GM23338 (cell line): Measurements from ENCODE around the gene EPS8L3. TPM values are rescaled to one million over a fixed set of nuclear protein-coding genes. Genes with fewer than 3 reads are reported as not detected.
"Not testable (repeated sequence)": the region's sequence is repeated elsewhere in the genome, so short reads cannot be mapped to it uniquely, and the experiment has no call there.

Experiments used
- ATAC-seq: fragments of 200-7000 bp; cut with Tn5 transposase; 3 replicates; pipeline ENCODE4 v1.9.1; 2020
- DNase-seq: peaks from one replicate; pipeline ENCODE4 v3.0.0-alpha.2; 2015; ENCODE audit warnings: low spot score
- H2AFZ ChIP-seq: fragments of 200-600 bp; sonication (generic); 2 replicates; pipeline ENCODE4 v1.8.0; 2016; ENCODE audit warnings: antibody characterized with exemption, mild to moderate bottlenecking, moderate library complexity
- H3F3A ChIP-seq: fragments of 200-600 bp; sonication (generic); replicated peaks from 2 replicates; pipeline ENCODE4 v1.8.0; 2017; ENCODE audit warnings: antibody characterized with exemption, mixed run types, low read depth
- H3K27ac ChIP-seq: fragments of 200-600 bp; sonication (generic); 2 replicates; pipeline ENCODE4 v1.6.1; 2016; ENCODE audit warnings: low read depth
- H3K27me3 ChIP-seq: fragments of 200-600 bp; sonication (generic); 2 replicates; pipeline ENCODE4 v1.8.0; 2016; ENCODE audit warnings: mild to moderate bottlenecking, mixed run types, moderate library complexity; ENCODE audit not compliant: insufficient read depth
- H3K36me3 ChIP-seq: fragments of 200-600 bp; sonication (generic); 2 replicates; pipeline ENCODE4 v1.8.0; 2016; ENCODE audit warnings: mild to moderate bottlenecking; ENCODE audit not compliant: insufficient read depth
- H3K4me1 ChIP-seq: fragments of 200-600 bp; sonication (generic); 2 replicates; pipeline ENCODE4 v1.8.0; 2016; ENCODE audit warnings: mild to moderate bottlenecking, moderate library complexity; ENCODE audit not compliant: insufficient read depth
- H3K4me2 ChIP-seq: fragments of 200-600 bp; sonication (generic); 2 replicates; pipeline ENCODE4 v1.7.1; 2017; ENCODE audit warnings: mixed run types
- H3K4me3 ChIP-seq: fragments of 200-600 bp; sonication (generic); 2 replicates; pipeline ENCODE4 v1.6.1; 2016; ENCODE audit warnings: mixed run types
- H3K79me2 ChIP-seq: fragments of 200-600 bp; sonication (generic); replicated peaks from 2 replicates; pipeline ENCODE4 v1.8.0; 2017; ENCODE audit warnings: mild to moderate bottlenecking; ENCODE audit not compliant: insufficient read depth
- H3K9me2 ChIP-seq: fragments of 200-600 bp; sonication (generic); 2 replicates; pipeline ENCODE4 v1.8.0; 2017; ENCODE audit not compliant: insufficient read depth
- H4K20me1 ChIP-seq: fragments of 200-600 bp; sonication (generic); replicated peaks from 2 replicates; pipeline ENCODE4 v1.8.0; 2017; ENCODE audit warnings: mild to moderate bottlenecking; ENCODE audit not compliant: insufficient read depth
- H3K27ac Mint-ChIP-seq: 2 replicates; pipeline ENCODE4 v1.8.0; 2020; ENCODE audit warnings: inconsistent platforms, mild to moderate bottlenecking, moderate library complexity, mixed read lengths
- H3K27me3 Mint-ChIP-seq: 3 replicates; pipeline ENCODE4 v1.8.0; 2022; ENCODE audit warnings: low read depth, mild to moderate bottlenecking, moderate library complexity, mixed read lengths, inconsistent platforms; ENCODE audit not compliant: insufficient read depth, poor library complexity
- H3K36me3 Mint-ChIP-seq: 3 replicates; pipeline ENCODE4 v1.8.0; 2021; ENCODE audit warnings: low read depth, mild to moderate bottlenecking, inconsistent platforms, moderate library complexity, mixed read lengths
- H3K4me1 Mint-ChIP-seq: 3 replicates; pipeline ENCODE4 v1.8.0; 2020; ENCODE audit warnings: mild to moderate bottlenecking, inconsistent platforms, mixed read lengths
- H3K4me3 Mint-ChIP-seq: 3 replicates; pipeline ENCODE4 v1.8.0; 2021; ENCODE audit warnings: moderate library complexity, mild to moderate bottlenecking, inconsistent platforms, mixed read lengths
- H3K9me3 Mint-ChIP-seq: 3 replicates; pipeline ENCODE4 v1.8.0; 2020; ENCODE audit warnings: moderate library complexity, mild to moderate bottlenecking, inconsistent platforms, mixed read lengths
- CREB1 ChIP-seq: fragments of 250-450 bp; sonication (Bioruptor Pico); IDR thresholded peaks from 2 replicates; pipeline ENCODE4 v1.5.0; 2020; ENCODE audit warnings: low read depth, mild to moderate bottlenecking, moderate library complexity
- EZH2 ChIP-seq: fragments of 200-600 bp; sonication (generic); IDR thresholded peaks from one replicate; pipeline ENCODE4 v1.8.0; 2017; ENCODE audit warnings: antibody characterized with exemption, mild to moderate bottlenecking, low read depth; ENCODE audit not compliant: unreplicated experiment
- EZH2phosphoT487 ChIP-seq: fragments of 200-600 bp; sonication (generic); IDR thresholded peaks from one replicate; pipeline ENCODE4 v1.8.1; 2018; ENCODE audit warnings: antibody characterized with exemption; ENCODE audit not compliant: unreplicated experiment
- JUNB ChIP-seq: IDR thresholded peaks from one replicate; pipeline ENCODE4 v1.6.1; 2016; ENCODE audit warnings: antibody characterized with exemption; ENCODE audit not compliant: unreplicated experiment
- NANOG ChIP-seq: IDR thresholded peaks from 2 replicates; pipeline ENCODE4 v1.6.1; 2016; ENCODE audit warnings: antibody characterized with exemption, borderline replicate concordance
- POLR2AphosphoS5 ChIP-seq: IDR thresholded peaks from 2 replicates; pipeline ENCODE4 v1.6.1; 2016; ENCODE audit warnings: antibody characterized with exemption, low read depth
- STAT1 ChIP-seq: IDR thresholded peaks from one replicate; pipeline ENCODE4 v1.6.1; 2016; ENCODE audit warnings: antibody characterized with exemption; ENCODE audit not compliant: unreplicated experiment
- ZNF114 ChIP-seq: fragments of 250-450 bp; sonication (Bioruptor Pico); IDR thresholded peaks from 2 replicates; pipeline ENCODE4 v1.5.0; 2020; ENCODE audit warnings: mild to moderate bottlenecking, moderate library complexity
- ZNF331 ChIP-seq: fragments of 250-450 bp; sonication (Bioruptor Pico); IDR thresholded peaks from 2 replicates; pipeline ENCODE4 v1.5.0; 2020; ENCODE audit warnings: low read depth, mild to moderate bottlenecking, moderate library complexity
- polyA plus RNA-seq: library from polyadenylated mRNA; unstranded; fragments of >200 nt; fragmentation: Nextera tagmentation; extraction: Ambion mirVana; gene quantifications from 2 replicates; pipeline ENCODE4 v1.2.1, GENCODE V29; 2016
- total RNA-seq: library from RNA; depleted of rRNA; stranded (reverse); fragments of >200 nt; shearing (Covaris generic); gene quantifications from 2 replicates; pipeline ENCODE4 v1.2.3, GENCODE V29; 2014

EPS8L3 gene
- total and polyA plus RNA-seq, 2 experiments from 2014 or later = not detected

DNA sequence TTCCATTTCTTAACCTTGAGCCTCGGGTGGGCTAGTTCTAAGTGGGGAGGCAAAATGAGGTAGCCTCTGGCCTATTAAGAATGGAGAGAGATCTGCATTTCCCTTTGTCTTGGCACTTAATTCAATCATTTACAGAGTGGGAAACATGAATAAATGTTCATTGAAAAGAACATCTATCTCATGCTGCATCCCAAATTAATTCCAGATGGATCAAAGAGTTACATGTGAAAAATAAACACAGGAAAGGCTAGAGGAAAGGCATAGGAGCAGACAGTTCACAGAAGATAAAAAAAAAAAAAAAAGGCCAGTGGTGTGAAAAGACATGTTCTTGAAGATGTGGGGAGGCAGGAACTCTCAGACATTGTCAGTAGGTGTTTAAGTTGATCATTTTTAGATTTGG, 35.7 kb upstream of the EPS8L3 start:
- Histone ChIP-seq H3K27me3 (no peaks in the 10 kb centered on the region), H3K9me2 (no peaks in the 10 kb centered on the region), H3K79me2 (no peaks in the 10 kb centered on the region), H4K20me1 (no peaks in the 10 kb centered on the region), H3K4me3 (no peak overlapping the region), H3K27ac (no peak overlapping the region), H3K4me1 (no peaks in the 10 kb centered on the region), H3K36me3 (no peaks in the 10 kb centered on the region), H3K4me2 (no peak overlapping the region), H3F3A (no peaks in the 10 kb centered on the region), H2AFZ (0 out of 2 replicates have a peak overlapping the region, but pooled peaks have one; percentile 32)
- no peak for DNase-seq
- H3K9me3 Mint-ChIP-seq = no peaks in the 10 kb centered on the region
- H3K36me3 Mint-ChIP-seq = no peaks in the 10 kb centered on the region
- peaks cover 4% of the 10 kb centered on the region for H3K27me3 Mint-ChIP-seq
- no peak overlapping the region for H3K27ac Mint-ChIP-seq
- ATAC-seq = no peak
- no peak overlapping the region for H3K4me3 Mint-ChIP-seq
- H3K4me1 Mint-ChIP-seq = peaks cover 4% of the 10 kb centered on the region
- TF ChIP-seq EZH2phosphoT487 (no peak), ZNF331 (no peak), STAT1 (no peak), JUNB (no peak), ZNF114 (no peak), POLR2AphosphoS5 (no peak), CREB1 (CRISPR knock-in tag) (no peak), NANOG (no peak)

DNA sequence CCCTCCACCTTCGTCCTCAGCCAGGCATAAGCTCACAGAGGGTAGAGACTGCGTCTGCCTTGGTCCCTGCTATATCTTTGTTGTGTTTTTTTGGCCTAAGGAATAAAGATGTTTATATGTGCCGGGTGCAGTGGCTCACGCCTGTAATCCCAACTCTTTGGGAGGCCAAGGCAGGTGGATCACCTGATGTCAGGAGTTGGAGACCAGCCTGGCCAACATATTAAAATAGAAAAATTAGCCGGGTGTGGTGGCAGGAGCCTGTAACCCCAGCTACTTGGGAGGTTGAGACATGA, 33.5 kb upstream of the EPS8L3 start:
- not testable (repeated sequence) for H3K27me3 ChIP-seq, DNase-seq, H3K79me2 ChIP-seq, H3K4me3 ChIP-seq, ATAC-seq, H3K9me3 Mint-ChIP-seq, H3K27me3 Mint-ChIP-seq, H2AFZ ChIP-seq, H3K9me2 ChIP-seq, H3K4me3 Mint-ChIP-seq, H3K4me2 ChIP-seq, H3F3A ChIP-seq, H3K27ac ChIP-seq, H3K27ac Mint-ChIP-seq, H3K36me3 ChIP-seq, H4K20me1 ChIP-seq, H3K36me3 Mint-ChIP-seq
- H3K4me1 Mint-ChIP-seq = peaks cover 24% of the 10 kb centered on the region
- H3K4me1 ChIP-seq = peaks cover 15% of the 10 kb centered on the region; the same call in 1 of the 2 replicates

DNA sequence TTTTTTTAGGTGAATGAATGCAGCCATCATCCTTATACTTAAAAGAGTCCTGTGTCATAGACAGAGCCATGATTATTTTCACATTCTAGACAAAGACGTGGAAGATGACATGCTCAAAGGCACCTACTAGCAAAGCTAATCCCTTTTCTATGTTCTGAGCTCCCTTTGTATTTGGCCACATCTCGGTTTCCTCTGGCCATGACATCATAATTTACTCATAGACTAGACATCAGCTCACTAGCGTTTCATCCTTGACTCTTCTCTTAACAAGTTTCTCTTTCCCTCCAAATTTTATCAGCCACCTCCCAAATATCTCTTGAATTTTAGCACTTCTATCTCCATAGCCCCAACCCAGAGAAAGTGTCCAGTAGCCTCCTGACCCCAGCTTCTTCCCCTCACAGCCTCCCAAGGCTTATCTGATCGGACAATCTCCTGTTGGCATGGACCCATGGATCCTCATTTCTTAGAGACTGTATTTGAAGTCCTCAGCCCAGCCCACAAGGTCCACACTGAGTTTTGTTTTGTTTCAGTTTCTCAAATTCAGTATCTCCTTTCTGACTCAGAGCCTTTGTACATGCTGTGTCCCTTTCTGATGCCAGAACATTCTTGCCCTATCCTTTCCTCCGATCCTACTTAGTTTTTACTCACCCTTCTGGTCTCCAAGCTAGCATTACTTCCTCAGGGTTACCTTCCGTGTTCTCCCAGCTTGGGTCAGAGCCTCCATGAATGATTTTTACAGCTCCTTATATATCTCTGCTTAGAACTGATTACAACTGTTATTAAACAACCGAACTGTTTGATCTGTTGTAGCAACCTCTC, 33.0 kb upstream of the EPS8L3 start:
- Histone ChIP-seq H3K79me2 (no peaks in the 10 kb centered on the region), H3K36me3 (no peaks in the 10 kb centered on the region), H3K4me2 (no peak overlapping the region), H3K9me2 (no peaks in the 10 kb centered on the region), H2AFZ (no peak overlapping the region), H3K4me1 (peaks cover 21% of the 10 kb centered on the region; the same call in 1 of the 2 replicates), H3F3A (0 out of 2 replicates have a peak, but pooled peaks cover 3% of the 10 kb centered on the region), H3K27ac (no peak overlapping the region), H3K4me3 (no peak overlapping the region), H4K20me1 (no peaks in the 10 kb centered on the region), H3K27me3 (no peaks in the 10 kb centered on the region)
- H3K36me3 Mint-ChIP-seq = no peaks in the 10 kb centered on the region
- peaks cover 7% of the 10 kb centered on the region for H3K27me3 Mint-ChIP-seq
- peaks cover 29% of the 10 kb centered on the region for H3K4me1 Mint-ChIP-seq
- no peaks in the 10 kb centered on the region for H3K9me3 Mint-ChIP-seq
- no peak for ATAC-seq
- H3K27ac Mint-ChIP-seq = no peak overlapping the region
- no peak for DNase-seq
- no peak overlapping the region for H3K4me3 Mint-ChIP-seq
- TF ChIP-seq ZNF331 = no peak
- no peak for TF ChIP-seq JUNB
- no peak for TF ChIP-seq POLR2AphosphoS5
- no peak for TF ChIP-seq ZNF114
- TF ChIP-seq STAT1 = no peak
- no peak for TF ChIP-seq EZH2
- TF ChIP-seq NANOG = no peak
